Astrocyte (in vitro differentiated cells and primary cell): ENCODE results near the gene GRAMD1B.

Source experiments
- CTCF ChIP-seq: IDR thresholded peaks from 2 replicates; pipeline ENCODE4 v1.5.1; 2011; ENCODE audit warnings: low read depth, mild to moderate bottlenecking, inconsistent platforms, low read length, moderate library complexity; ENCODE audit not compliant: insufficient read depth
- EZH2 ChIP-seq: IDR thresholded peaks from 2 replicates; pipeline ENCODE4 v1.6.1; 2012; ENCODE audit warnings: mild to moderate bottlenecking, low read length, inconsistent platforms; ENCODE audit not compliant: insufficient read depth

GRCh38 chr11:123594921-123595320 lies 164.9 kb downstream of the GRAMD1B start:
- TF ChIP-seq CTCF (no peak), EZH2 (no peak)
